ENCODE measurements around the gene NAV1. TPM values are rescaled to one million over a fixed set of nuclear protein-coding genes. Genes with fewer than 3 reads are reported as not detected.
A peak's percentile ranks its signal among the peaks of the same experiment; 100 is the strongest.

NAV1 gene
- total and polyA plus RNA-seq, 9 of the 15 experiments (the other 6 are each of a cell fraction or from before 2014, with no cell fraction given): 0.91 to 16.8 (median 3.2) TPM

GRCh38 chr1:201559679-201560162 lies 20.8 kb downstream of the NAV1 start (continued):
- TF ChIP-seq E2F4 (CRISPR knock-in tag; IDR thresholded peaks at IDR 0.05; ENCODE audit: low read depth) (peak; percentile 54; the same call in 1 of the 2 replicates), CHD2 (IDR thresholded peaks at IDR 0.05; ENCODE audit: low read depth, low read length) (peak; percentile 18; the same call in 1 of the 2 replicates), NFRKB (IDR thresholded peaks at IDR 0.05; ENCODE audit: low read depth) (peak; percentile 50; the same call in 1 of the 2 replicates), ZNF766 (CRISPR knock-in tag; conservative IDR thresholded peaks at IDR 0.05) (peak; percentile 86), PTRF (tag; IDR thresholded peaks at IDR 0.05) (no peak), RBM39 (optimal IDR thresholded peaks at IDR 0.05; ENCODE audit: low read depth, low read length) (no peak), MTA1 (IDR thresholded peaks at IDR 0.05; ENCODE audit: borderline replicate concordance) (no peak), MAFK (IDR thresholded peaks at IDR 0.05; ENCODE audit: low read length) (peak; percentile 49), ZNF740 (CRISPR knock-in tag; IDR thresholded peaks at IDR 0.05) (peak; percentile 66; the same call in 1 of the 2 replicates), ZNF740 (tag; IDR thresholded peaks at IDR 0.05) (no peak), RBM22 (IDR thresholded peaks at IDR 0.05; ENCODE audit: low read depth, low read length, poor library complexity, severe bottlenecking) (no peak), ZNF655 (CRISPR knock-in tag; IDR thresholded peaks at IDR 0.05) (no peak), JUN (IDR thresholded peaks at IDR 0.05; ENCODE audit: borderline replicate concordance, low read depth, low read length) (peak; percentile 70; the same call in 1 of the 2 replicates), JUN (CRISPR knock-in tag; IDR thresholded peaks at IDR 0.05; ENCODE audit: borderline replicate concordance) (no peak), ZNF253 (CRISPR knock-in tag; conservative IDR thresholded peaks at IDR 0.05) (no peak), NCOA2 (IDR thresholded peaks at IDR 0.05; ENCODE audit: partially characterized antibody in 2 of 2) (no peak), FOXP1 (CRISPR knock-in tag; IDR thresholded peaks at IDR 0.05) (peak; percentile 87), GATAD2A (IDR thresholded peaks at IDR 0.05) (0 out of 2 replicates have a peak, but pooled peaks have one; percentile 50), ZFP36 (IDR thresholded peaks at IDR 0.05; ENCODE audit: low read depth, low read length, partially characterized antibody) (peak; percentile 44), TRIM28 (IDR thresholded peaks at IDR 0.05) (no peak), SFPQ (IDR thresholded peaks at IDR 0.05; ENCODE audit: low read depth, low read length) (no peak), ZNF695 (CRISPR knock-in tag; IDR thresholded peaks at IDR 0.05) (no peak), RFX5 (IDR thresholded peaks at IDR 0.05; ENCODE audit: low read depth, low read length) (no peak), USF1 (CRISPR knock-in tag; IDR thresholded peaks at IDR 0.05) (peak; percentile 91), CBX2 (IDR thresholded peaks at IDR 0.05; ENCODE audit: insufficient read depth, low read length, poor library complexity, severe bottlenecking) (no peak)

All from K562 (cell line).